Brain pericyte (primary cell): Measurements from ENCODE around the gene APBA3.

ENCODE experiments used
- DNase-seq: peaks from one replicate; pipeline ENCODE4 v3.0.0-alpha.2; 2012; ENCODE audit warnings: low read depth, low spot score

The APBA3 gene

DNA sequence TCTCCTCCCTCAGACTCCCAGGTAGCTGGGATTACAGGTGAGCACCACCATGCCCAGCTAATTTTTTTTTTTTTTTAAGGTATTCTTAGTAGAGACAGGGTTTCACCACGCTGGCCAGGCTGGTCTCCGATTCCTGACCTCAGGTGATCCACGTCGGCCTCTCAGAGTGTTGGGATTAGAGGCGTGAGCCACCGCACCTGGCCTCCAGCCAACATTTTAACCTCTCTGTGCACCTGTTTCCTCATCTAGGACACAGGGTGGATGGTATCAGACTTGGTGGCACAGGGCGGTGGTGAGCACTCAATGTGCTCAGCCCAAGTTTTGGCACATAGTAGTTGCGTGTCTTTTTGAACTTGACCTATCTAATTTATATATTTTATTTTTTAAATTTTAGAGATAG lies 12.5 kb downstream of the APBA3 start:
- no peak for DNase-seq

DNA sequence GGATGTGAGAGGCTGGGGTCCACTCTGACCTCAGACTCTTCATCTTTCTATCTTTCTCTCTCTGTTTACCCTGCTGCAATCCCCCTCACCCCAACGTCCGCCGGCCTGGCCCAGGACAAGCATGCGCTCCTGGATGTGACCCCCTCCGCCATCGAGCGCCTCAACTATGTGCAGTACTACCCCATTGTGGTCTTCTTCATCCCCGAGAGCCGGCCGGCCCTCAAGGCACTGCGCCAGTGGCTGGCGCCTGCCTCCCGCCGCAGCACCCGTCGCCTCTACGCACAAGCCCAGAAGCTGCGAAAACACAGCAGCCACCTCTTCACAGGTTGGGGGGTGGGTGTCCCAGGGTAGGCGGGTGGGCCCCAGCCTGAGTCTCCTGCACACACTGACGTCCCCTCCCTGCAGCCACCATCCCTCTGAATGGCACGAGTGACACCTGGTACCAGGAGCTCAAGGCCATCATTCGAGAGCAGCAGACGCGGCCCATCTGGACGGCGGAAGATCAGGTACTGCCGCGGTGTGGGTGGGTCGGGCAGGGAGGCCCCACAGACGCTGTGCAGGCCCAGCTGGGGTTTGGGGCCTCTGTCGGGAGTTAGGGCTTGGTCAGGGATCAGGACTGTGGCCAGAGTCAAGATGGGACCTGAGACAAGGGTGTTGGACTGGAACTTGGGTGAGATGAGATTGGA lies 15.0 kb downstream of the APBA3 start:
- no peak for DNase-seq

DNA sequence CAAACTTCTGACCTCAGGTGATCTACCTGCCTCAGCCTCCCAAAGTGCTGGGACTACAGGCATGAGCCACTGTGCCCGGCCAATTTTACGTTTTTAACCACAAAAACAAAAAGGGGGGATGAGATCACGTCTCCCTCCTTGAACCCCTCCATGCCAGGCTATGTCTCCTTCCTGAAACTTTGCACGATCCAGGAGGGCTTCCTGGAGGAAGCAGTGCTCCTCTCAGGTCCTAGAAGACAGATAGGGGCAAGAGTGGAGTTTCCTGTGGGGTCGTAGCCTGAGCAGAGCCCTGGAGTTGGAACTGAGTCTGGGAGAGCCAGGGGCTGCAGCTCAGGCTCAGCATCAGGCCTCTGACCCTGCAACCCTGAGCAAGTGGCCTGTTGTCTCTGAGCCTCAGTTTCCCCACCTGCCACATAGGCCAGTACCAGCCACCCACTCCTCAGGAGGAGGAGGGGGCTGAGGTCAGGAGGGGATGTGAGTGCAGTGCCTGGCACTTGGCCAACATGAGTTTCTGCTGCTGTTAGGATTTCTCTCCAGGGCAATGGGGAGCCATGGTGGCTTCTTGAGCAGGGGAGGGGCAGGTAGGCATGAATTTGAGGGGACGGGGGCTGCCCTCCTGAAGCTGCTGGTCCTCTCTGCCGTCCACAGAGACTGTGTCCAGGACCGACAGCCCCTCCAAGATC lies 16.0 kb downstream of the APBA3 start:
- DNase-seq = no peak

DNA sequence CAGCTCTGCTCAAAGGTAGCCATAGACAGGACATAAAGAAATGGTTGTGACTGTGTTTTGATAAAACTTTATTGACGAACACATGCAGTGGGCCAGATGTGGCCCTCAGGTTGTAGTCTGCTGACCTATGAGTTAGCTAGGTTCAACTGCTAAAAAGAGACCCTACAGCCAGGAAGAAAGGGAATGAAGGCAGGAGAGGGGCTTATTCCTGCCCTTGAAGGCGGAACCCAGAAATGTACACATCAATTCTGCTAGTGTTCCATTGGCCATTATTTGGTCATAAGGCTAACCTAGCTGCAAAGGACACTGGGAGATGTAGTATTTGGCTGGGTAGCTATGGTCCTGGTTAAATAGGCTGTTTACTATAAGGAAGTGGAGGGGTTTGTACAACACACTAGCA lies 18.0 kb downstream of the APBA3 start:
- DNase-seq = no peak

DNA sequence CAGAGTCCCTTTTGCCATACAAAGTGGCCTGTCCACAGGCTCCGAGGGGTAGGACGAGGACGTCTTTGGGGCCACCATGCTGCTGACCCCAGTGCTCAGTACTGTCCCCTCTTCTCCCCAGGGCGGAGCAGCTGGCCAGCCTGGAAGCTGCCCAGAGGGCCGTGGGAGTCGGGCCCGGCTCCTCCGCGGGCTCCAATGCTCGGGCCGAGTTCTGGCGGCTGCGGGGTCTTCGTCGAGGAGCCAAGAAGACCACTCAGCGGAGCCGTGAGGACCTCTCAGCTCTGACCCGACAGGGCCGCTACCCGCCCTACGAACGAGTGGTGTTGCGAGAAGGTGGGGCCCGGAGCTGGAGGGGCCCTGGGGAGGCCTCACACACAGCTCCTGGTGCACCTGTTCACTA lies 21.1 kb downstream of the APBA3 start:
- DNase-seq = no peak

DNA sequence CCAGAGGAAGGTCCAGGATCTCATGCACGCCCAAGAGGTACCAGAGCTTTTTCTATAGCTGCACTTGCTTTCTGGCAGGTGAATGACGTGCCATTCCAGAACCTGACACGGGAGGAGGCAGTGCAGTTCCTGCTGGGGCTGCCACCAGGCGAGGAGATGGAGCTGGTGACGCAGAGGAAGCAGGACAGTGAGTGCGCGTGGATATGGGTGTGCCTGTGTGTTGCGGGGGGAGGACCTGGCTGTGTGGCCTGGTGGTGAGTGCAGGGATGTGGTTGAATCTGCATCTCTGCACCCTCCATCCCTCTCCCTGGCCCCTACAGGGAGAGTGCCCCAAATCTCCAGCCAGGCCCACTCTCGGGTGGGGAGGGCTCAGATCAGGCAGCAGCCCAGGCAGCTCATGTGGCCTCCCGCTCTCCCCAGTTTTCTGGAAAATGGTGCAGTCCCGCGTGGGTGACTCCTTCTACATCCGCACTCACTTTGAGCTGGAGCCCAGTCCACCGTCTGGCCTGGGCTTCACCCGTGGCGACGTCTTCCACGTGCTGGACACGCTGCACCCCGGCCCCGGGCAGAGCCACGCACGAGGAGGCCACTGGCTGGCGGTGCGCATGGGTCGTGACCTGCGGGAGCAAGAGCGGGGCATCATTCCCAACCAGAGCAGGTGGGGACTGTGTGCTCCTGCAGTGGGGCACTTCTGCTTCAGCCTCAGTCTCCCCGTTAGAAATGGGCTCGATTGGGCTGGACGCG lies 22.8 kb downstream of the APBA3 start:
- no peak for DNase-seq

DNA sequence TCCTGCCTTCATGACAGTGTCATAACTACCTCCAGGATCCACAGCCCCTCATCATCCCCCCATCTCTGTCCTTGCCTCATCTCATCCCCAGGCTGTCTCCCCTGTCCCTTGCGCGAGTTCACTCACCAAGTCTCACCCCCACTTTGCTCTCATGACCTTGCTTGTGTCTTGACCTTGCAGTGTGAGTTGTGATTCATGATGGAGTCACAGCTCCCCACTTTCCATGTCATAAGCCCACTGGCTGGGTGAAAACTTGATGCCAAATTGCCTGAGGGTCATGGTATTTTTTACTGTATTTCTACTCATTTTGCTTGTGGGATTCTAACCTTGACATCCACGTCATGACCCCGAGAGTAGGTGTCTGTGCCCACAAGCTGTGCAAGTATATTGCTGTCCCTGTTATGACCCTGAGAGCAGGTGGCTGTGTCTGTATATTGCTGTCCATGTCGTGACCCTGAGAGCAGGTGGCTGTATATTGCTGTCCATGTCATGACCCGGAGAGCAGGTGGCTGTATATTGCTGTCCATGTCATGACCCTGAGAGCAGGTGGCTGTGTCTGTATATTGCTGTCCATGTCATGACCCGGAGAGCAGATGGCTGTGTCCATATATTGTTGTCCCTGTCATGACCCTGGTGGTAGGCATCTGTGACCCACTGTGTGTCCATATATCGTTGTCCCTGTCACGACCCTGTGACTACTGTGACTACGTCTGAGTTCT lies 23.8 kb downstream of the APBA3 start:
- no peak for DNase-seq

DNA sequence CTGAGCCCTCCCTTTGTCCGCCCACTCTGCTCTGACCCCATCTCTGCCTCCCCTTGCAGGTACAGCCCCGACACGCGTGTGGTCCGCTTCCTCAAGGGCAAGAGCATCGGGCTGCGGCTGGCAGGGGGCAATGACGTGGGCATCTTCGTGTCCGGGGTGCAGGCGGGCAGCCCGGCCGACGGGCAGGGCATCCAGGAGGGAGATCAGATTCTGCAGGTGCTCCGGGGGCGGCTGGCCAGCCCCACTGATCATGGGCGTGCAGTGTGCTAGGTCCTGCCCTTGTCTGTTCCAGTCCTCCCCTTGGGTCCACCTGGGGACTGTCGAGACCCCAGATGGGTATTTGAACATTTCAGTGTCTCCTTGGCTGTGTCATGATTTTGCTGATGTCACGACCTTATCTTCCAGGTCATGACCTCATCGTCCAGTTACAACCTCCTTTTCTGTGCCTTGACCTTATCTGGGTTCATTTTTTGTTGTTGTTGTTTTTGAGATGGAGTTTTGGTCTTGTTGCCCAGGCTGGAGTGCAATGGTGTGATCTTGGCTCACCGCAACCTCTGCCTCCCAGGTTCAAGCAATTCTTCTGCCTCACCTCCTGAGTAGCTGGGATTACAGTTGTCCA lies 25.3 kb downstream of the APBA3 start:
- DNase-seq = no peak

DNA sequence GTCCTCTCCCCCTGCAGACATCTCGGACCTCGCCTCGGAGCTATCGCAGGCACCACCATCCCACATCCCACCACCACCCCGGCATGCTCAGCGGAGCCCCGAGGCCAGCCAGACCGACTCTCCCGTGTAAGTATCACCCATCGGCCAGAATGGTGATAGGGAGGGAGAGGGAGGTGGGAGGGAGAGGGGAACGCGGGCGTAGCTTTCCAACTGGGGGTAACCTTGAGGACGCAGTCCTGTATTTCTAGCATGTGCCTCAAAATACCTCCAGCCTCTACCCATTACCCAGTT lies 27.2 kb downstream of the APBA3 start:
- no peak for DNase-seq

DNA sequence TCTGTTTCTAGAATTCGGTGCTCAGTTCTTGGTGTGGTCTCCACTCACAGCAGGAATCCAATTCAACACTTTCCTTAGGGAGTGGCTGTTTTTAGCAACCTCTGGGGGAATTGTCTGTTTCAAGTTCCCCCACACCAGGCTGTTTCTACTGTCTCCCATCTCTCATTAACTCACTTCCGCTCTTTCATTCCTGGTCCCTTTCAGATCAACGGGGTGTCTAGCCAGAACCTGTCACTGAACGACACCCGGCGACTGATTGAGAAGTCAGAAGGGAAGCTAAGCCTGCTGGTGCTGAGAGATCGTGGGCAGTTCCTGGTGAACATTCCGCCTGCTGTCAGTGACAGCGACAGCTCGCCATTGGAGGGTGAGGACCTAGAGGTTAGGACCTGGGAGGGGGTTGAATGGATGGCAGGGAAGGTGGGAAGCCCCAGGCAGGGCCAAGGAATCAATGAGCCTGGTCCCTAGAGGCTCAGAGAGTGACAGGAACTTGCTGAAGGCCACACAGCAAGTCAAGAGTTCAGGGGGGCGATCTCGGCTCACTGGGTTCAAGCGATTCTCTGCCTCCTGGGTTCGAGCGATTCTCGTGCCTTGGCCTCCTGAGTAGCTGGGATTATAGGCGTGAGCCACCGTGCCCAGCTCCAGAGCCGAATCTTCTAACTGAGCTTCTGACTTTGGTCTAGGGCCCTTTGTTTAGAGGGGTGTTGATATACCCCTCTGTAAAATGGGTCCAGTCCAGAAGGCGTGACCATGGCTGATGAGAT lies 27.8 kb downstream of the APBA3 start:
- DNase-seq = no peak

DNA sequence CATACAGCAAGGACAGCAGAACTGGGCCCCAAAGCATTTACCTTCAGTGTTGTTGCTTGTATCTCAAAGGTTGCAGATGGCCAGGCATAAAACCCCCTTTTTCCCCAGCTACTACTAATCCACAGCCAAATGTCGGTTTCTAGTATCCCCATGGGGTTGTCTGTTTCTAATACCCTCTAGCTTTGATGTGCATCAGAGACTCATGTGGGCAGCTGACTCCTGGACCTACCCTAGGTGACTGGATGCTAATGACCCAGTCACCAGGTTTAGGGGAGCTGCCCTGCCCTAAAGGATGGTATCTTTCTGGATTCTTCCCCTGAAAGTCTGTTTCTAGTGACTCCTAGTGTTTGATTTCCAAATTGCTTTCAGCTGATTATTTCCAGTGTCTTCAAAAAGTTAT lies 29.4 kb downstream of the APBA3 start:
- DNase-seq = no peak

DNA sequence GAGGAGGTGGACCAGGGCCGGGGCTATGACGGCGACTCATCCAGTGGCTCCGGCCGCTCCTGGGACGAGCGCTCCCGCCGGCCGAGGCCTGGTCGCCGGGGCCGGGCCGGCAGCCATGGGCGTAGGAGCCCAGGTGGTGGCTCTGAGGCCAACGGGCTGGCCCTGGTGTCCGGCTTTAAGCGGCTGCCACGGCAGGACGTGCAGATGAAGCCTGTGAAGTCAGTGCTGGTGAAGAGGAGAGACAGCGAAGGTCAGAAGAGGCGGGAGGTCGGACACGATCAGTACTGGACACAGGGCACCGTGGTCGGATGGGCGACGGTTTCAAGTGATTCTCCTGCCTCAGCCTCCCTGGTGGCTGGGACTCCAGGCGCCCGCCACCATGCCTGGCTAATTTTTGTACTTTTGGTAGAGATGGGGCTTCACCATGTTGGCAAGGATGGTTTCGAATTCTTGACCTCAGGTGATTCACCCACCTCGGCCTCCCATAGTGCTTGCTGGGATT lies 31.0 kb downstream of the APBA3 start:
- no peak for DNase-seq

DNA sequence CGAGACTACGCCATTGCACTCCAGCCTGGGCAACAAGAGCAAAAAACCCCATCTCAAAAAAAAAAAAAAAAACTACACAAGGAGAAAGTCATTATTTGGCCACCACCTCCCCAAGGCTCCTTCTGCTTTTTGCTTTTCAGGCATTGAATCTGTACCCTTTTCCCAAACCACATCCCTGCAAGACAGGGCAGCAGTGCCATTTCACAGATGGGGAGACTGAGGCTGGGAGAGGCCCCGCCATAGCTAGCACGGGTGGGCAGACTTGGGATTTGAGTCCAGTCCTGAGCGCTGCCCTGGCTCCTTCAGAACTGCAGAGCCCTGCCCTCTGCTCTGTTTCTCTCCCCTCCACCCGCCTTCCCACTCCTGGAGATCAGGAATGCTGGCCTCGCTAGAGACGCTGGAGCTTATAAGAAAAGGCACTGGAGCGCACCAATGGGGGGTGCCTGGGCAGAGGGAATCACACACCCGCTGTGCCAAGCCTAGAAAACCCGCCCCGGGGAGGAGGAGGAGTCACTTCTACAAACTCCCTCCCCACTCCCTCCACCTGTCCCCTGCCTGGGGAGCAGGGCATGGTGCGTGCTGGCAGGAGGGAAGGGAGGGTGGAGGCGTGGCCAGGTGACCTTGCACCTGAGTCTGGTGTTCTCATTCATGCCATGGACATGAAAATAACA lies 35.7 kb downstream of the APBA3 start:
- DNase-seq = no peak

DNA sequence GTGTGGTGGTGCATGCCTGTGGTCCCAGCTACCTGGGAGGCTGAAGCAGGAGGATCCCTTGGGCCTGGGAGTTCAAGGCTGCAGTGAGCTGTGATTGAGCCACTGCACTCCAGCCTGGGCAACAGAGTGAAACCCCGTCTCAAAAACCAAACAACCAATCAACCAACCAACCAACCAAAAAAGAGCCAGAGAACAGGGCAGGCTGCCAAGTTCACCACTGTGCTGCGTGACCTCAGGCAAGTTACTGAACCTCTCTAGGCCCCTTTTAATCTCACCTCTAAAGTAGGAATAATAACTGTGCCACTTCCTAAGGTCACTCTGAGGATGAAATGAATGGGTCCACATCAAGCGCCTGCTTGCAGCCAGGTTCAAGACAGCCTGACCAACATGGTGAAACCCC lies 36.4 kb downstream of the APBA3 start:
- DNase-seq = no peak

DNA sequence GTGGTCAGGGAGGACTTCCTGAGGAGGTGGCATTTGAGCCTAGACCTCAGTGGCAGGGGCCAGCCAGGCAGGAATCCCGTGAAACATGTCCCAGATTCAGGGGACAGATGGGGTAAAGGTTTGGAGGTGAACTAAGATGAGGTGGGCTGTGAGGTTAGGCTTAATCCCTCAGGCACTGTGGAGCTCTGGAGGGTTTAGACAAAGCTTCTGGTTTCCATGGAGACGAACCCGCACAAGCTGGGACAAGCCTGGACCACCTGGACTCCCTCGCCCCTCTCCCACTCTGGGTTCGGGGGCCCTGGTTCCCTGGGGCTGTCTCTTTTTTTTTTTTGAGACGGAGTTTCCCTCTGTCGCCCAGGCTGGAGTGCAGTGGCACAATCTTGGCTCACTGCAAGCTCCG lies 37.6 kb downstream of the APBA3 start:
- no peak for DNase-seq

DNA sequence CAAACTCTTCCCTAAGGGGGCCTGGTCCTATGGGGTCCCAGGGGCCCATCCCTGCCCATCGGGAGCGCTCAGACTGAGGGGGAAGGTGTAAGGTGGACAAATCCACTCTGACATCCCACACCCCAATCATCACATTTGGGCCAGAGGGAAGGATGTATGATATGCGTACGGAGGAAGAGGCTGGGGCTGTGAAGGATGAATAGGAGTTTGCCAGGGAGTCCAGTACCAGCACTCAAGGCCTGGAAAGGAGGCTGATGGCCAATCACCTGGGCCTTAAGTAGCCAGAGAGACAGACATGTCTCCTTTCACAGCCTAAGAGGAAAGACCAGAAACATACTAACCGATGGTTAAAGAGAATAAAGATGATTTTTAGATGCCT lies 38.4 kb downstream of the APBA3 start:
- DNase-seq = no peak

DNA sequence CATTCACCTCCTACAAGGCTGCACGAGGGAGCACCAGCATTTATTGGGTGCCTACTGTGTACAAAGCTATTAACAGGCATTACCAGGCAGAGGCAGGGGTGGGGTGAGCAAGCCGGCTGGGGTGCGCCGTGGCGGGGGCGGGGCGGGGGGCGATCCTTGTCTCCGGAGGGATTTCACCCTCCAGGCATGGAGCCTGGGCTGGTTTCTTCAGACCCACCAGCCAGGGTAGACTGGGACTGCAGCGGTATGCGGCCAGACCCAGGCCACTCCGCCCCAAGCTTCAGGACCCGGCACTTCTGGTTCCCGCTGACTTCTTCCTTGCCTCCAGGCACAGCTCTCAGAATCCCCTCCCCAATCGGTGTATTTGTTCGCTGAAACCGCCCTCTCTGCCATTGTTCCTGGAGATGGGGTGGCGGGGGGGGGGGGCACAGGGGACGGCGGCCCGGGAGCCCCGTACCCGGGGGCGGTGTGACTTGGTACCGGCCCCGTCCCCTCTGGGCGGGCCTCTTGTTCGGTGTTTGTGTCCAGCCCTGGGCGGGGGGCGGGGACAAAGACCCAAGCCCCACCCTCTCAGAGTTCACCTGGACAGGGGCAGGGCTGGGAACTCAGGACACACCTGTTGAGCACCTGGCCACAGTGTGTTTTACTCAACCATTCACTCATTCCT lies 38.9 kb downstream of the APBA3 start:
- DNase-seq = no peak

DNA sequence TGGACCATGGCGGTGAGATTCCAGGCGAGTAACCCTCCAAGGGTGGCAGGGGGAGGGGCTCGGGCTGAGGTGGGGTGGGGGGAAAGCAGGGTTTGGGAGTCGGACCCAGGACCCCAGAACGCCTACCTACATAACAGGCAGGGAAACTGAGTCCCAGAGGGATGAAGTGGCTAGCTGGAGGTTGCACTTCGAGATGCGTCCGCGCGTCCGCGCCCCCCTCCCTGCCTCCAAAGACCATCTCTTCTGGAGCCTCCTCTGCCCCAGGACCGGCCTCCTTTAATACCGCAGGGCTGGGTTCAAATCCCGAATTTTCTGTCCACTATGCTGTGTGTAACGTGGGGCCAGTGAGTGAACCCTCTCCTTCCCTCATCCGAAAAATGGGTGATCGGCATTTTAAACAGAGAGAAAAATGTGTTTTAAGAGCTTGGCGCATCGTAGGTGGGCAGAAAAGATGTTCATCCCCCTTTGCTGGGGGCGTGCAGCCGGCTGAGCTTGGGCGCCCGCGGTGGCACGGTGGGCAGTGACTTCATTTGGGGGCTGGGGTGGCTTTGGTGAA lies 39.5 kb downstream of the APBA3 start:
- DNase-seq = no peak

DNA sequence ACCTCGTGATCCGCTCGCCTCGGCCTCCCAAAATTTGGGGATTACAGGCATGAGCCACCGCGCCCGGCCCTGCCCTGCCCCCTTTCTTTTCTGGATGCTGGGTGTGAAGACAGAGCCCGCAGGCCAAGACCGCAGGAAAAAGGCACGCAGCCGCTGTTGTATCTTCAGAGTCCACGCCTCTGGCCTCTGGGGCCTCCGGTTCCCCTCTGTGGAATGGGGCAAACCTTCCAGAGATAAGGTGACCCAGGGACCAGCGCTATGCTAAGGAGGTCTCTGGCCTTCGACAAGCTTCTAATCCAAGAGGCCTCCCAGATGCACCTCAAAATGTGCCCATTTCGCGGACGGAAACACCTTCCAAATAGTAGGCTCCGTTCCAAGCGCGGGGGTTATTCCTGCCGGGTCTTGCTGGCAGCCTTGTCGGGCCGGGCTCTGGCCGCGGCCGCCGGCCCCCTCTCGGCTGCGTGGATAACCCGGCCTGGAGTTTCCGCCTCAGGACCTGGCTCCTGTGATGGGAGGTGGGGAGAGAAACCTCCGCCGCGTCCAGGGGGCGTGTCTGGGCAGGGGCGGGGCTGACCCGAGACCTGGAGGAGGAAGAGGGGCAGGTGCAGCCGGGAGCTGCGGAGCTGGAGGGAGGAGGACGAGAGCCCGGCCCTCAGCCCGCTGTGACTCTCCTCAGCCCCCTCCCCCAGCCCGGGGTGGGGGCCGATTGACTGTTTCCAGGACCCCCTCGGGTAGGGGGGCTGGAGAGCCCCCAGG lies 40.2 kb downstream of the APBA3 start:
- peak; percentile 65 for DNase-seq
